LNCAP (cell line): Measurements from ENCODE around the gene IL17D.

ENCODE experiments used
- TF ChIP-seq, protein P1 (sequence below): fragments of 450-650 bp; IDR thresholded peaks from 2 replicates; pipeline ENCODE4 v1.5.1; 2017; ENCODE audit warnings: mild to moderate bottlenecking

IL17D gene, protein sequence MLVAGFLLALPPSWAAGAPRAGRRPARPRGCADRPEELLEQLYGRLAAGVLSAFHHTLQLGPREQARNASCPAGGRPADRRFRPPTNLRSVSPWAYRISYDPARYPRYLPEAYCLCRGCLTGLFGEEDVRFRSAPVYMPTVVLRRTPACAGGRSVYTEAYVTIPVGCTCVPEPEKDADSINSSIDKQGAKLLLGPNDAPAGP

DNA sequence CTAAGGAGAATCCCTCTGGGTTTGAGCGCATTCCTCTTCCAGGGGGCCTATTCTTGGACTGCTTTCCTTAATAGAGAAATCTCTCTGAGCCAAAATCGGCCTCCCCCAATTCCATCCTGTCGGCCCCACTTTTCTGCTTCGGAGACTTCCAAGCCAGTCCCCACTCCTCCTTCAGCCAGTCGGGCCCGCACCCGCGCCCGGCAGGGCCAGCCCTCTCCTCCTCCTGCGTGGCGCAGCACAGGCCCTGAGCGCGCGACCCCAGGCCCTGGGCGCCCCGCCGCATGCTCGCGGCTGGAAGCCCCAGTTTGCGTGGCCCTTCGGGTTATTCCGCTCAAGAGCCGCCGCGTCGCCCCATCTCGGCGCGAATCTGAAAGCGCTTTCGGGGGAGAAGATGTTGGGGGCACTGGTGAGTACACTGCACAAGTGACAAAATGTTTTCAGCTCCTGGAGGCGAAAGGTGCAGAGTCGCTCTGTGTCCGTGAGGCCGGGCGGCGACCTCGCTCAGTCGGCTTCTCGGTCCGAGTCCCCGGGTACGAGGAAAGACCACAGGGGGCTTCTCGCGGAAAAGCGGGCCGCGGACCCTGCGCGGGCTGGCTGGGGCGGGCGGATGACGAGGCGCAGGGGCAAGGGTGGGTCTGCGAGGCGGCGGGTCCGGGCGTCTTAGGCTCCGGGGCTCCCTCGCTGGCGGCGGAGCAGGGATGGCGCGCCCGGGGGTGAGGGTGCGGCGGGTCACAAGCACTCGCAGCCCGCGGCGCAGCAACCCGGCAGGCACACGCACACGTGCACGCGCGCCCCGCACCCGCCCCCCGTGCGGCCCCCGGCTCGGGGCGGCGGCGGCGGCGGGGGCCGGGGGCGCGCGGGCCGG, at the start of gene IL17D:
Gene IL17D, plus strand, starts transcription at position 785 of the 865 bp plus-strand sequence. CDS start 303 bp downstream, outside the sequence.
- TF ChIP-seq, protein P1, sequence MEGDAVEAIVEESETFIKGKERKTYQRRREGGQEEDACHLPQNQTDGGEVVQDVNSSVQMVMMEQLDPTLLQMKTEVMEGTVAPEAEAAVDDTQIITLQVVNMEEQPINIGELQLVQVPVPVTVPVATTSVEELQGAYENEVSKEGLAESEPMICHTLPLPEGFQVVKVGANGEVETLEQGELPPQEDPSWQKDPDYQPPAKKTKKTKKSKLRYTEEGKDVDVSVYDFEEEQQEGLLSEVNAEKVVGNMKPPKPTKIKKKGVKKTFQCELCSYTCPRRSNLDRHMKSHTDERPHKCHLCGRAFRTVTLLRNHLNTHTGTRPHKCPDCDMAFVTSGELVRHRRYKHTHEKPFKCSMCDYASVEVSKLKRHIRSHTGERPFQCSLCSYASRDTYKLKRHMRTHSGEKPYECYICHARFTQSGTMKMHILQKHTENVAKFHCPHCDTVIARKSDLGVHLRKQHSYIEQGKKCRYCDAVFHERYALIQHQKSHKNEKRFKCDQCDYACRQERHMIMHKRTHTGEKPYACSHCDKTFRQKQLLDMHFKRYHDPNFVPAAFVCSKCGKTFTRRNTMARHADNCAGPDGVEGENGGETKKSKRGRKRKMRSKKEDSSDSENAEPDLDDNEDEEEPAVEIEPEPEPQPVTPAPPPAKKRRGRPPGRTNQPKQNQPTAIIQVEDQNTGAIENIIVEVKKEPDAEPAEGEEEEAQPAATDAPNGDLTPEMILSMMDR: no peak

DNA sequence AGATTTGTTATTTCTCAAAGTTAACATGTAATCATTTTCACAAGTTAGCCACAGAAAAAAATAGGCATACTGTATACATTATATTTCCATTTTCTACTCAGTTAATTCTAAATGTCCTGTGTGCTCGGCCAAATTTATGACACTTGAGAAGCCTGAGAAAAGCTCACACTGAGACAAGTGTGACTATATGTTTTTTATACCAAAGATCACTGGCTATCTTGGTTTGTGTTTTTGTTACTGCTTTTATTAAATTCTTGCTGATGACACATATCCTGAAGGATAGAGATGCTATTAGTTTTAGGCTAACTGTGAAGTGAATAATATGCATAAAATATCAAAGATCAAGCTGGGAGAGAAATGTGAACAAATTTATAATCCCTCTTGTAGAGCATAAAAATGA, 49.3 kb upstream of the IL17D start:
- TF ChIP-seq, protein P1: no peak

DNA sequence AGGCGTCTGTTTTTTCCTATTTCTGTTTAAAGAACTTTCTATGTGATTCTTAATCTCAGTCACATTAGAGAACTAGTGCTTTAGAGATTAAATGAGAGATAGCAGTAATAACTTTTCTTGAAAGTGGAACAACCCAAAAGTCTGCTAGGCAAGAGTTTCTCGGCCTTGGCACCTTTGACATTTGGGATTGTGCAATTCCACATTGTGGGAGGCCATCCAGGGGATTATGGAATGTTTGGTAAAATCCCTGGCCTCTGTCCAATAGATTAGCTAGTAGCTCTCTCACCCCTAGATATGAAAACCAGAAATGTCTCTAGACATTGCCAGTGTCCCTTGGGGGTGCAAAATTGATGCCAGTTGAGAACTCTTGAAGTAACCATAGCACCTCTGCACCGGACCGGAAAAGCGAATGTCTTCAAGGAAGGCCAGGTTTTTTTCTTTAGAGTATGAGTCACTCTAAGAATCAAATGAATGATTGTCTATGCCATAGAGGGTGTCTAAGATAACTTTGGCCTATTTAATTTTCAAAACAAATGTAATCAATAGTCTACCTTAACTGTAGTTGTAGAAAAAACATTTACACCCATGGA, 45.0 kb upstream of the IL17D start:
- TF ChIP-seq, protein P1: no peak

DNA sequence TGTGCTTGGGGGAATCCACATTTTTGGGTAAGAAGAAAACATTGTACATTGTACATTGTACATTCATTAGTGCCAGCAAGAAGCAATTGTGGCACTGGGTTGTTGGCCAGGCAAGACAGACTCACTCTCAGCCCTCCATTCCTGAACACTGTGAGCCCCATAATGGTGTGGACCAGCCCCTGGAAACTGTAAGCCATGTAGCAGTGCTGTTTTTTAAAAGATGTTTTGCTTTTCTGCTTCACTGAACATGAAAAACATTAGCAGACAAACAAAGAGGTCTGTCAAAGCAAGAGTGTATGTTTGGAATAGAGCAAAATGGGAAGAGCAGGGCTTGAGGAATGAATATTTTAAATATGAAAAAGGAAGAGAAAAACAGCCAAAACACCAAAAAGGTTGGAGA, 39.1 kb upstream of the IL17D start:
- TF ChIP-seq, protein P1: no peak

DNA sequence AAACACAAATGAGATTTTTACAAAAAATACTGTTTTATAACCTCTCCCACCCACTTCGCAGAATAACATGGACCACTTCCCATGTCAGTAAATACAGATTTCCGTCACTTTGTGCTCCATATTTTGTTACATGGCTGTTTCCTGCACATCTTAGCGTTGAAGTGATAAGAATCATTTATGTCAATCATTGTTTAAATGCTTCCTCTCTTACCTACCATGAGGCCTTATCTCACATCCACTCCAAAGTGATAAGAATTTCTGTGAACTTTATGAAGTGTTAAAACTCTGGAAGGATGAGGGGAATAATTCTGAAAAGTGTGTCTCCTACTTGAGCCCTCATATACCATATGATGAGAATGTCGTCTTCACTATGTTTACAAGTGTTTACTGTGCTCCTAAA, 36.6 kb upstream of the IL17D start:
- TF ChIP-seq, protein P1: no peak

DNA sequence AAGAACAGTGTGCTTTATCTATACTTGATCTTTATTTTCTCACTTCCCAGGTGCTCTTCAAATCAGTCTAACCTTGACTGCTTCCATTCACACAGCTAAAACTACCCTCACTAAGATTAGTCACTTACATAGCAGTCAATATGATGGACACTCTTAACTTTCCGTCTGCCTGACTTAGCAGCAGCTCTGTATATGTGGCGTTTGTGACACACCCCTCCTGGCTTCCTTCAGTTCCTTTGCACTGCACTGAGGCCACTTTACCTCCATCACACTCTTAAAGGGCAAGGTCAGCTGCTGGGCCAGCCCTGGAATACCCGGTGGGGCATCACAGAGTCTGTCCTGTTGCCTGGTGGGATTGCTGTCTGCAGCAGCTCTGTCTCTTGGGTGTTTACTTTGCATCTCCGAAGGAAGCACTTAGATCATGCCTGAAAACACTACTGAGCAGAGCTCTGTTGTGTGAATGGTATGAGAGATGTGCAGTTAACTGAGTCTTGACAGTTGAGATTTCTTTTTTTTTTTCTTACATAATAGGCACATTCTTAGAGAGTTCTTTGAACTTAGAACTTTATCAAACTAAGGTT, 35.6 kb upstream of the IL17D start:
- TF ChIP-seq, protein P1: no peak

DNA sequence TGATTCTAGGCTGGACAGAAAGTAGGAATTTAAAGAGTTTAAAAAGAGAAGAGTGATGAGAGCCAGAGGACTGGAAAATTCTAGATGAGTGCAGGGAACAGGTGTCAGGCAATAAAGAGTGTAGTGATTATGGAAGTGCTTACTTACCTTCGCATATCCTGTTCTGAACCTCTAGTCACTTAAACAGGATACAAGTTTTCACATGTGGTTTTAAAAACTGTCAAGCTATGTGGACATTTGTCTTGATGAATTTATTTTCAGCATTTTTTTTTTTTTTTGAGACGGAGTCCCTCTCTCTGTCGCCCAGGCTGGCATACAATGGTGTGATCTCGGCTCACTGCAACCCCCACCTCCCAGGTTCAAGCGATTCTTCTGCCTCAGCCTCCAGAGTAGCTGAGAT, 34.3 kb upstream of the IL17D start:
- TF ChIP-seq, protein P1: no peak
